Esophagus muscularis mucosa (tissue), 4 donors: ENCODE data around the gene AATK.

ENCODE experiments used
- EP300 ChIP-seq: sonication (generic); formaldehyde crosslinking; IDR thresholded peaks from one replicate; pipeline ENCODE4 v1.6.1; 2017; ENCODE audit warnings: antibody characterized with exemption
- POLR2AphosphoS5 ChIP-seq, 2 donors: sonication (generic); formaldehyde crosslinking; IDR thresholded peaks; one replicate each; pipeline ENCODE4 v1.6.1; 2017; ENCODE audit warnings: antibody characterized with exemption in 2 of 2
- TF ChIP-seq, protein P1 (sequence below), 3 experiments: fragments of 200-600 bp in 2 of 3; fragments of 450-650 bp in 1 of 3; sonication (generic) in 2 of 3; IDR thresholded peaks; one replicate each; pipeline ENCODE4 v1.5.1; 2017 to 2019; ENCODE audit warnings: antibody characterized with exemption in 3 of 3, mild to moderate bottlenecking in 2 of 3, moderate library complexity in 1 of 3

DNA sequence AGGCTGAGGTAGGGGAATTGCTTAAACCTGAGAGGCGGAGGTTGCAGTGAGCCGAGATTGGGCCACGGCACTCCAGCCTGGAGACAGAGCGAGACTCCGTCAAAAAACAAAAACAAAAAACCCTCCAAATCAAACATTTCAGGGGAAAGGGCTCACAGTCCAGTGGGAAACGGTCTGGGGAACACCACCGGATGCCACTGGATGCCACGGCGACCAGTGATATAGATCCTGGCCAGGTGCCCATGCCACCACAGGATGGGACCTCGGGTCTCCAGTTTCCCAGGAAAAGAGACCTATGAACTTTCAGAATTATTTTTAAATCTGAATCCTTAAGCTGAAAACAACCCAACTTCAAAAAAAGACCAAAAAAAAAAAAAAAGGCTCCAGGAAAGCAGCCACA lies 44.4 kb upstream of the AATK start:
- TF ChIP-seq EP300 (no peak), POLR2AphosphoS5 (IDR thresholded peaks at IDR 0.05) (no peak)
- TF ChIP-seq, protein P1, sequence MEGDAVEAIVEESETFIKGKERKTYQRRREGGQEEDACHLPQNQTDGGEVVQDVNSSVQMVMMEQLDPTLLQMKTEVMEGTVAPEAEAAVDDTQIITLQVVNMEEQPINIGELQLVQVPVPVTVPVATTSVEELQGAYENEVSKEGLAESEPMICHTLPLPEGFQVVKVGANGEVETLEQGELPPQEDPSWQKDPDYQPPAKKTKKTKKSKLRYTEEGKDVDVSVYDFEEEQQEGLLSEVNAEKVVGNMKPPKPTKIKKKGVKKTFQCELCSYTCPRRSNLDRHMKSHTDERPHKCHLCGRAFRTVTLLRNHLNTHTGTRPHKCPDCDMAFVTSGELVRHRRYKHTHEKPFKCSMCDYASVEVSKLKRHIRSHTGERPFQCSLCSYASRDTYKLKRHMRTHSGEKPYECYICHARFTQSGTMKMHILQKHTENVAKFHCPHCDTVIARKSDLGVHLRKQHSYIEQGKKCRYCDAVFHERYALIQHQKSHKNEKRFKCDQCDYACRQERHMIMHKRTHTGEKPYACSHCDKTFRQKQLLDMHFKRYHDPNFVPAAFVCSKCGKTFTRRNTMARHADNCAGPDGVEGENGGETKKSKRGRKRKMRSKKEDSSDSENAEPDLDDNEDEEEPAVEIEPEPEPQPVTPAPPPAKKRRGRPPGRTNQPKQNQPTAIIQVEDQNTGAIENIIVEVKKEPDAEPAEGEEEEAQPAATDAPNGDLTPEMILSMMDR (IDR thresholded peaks at IDR 0.05): no peak
